Astrocyte of the hippocampus (primary cell): ENCODE measurements around the gene ZNF335.
"Not testable (repeated sequence)": the region's sequence is repeated elsewhere in the genome, so short reads cannot be mapped to it uniquely, and the experiment has no call there.

Source experiments
- DNase-seq: peaks from one replicate; pipeline ENCODE4 v3.0.0; 2011; ENCODE audit warnings: low read depth, low spot score

Gene ZNF335

DNA sequence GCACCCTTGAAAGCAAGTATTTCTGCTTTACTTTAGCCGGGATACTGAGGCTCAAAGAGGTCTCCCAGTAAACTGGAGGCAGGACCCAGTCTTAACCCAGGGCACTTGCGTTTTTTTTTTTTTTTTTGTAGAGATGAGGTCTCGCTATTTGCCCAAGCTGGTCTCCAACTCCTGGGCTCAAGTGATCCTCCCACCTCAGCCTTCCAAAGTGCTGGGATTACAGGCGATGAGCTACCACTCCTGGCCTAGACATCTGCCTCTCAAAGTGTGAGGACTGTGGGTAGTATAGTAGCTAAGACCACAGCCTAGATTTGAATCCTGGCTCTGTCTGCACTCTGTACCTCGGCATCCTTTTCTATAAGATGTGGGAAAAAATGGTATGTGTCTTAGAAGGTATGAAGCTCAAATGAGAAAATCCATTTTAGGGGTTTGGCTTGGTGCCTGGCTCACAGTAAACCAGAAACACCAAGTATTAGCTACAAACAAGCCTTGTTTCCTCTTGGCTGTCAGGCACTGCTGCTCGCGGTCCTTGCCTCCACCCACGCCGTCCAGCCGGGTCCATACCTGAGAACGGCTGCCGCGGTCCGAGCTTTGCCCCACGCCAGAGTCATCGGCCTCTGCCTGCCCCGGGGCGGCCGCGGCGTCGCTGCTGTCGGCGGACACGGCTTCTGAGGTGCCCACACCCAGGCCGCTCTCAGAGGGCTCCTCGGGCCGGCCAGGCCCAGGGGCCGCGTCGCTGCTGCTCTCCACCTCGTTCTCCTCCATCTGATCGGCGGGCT, 1.2 kb downstream of the ZNF335 start:
- peak; percentile 37 for DNase-seq

DNA sequence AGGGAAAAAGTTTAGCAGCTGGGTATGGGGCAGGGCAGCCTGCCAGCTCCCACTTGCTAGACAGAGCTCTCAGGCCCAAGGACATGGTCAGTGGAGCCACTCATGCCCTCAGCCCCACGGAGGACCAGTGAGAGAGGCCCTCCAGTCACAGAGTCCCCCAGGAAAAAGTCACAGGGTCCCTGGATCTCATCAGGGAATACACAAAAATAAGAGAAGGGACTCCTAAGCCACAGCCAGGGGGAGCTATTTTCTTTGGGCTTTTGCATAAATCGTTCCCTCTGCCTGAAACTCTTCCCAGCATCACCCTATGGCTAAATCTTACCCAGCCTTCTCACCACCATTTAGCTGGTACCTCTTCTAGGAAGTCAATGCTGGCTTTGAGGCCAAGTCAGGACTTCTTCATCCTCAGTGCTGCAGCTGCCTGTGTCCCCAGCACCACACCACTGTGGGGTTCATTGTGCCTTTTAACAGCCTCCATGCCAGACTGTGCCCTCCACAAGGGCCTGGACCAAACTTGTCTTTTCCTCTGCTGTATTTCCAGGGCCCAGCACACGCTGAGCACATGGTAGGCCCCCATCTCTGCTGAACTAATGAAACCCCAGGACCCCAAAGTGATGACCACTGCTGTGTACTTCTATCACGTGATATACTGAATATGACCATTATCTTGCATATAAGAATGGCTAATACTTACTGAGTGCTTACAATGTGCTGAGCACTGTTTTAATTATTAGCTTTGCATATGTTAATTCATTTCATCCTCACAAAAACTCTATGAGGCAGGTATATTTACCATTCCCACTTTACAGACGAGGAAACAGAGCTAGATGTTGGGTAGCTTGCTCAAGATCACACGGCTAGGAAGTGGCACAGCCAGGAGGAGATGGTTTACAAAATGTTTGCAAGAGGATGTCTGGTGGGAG, 2.0 kb downstream of the ZNF335 start:
- DNase-seq: peak; percentile 68

DNA sequence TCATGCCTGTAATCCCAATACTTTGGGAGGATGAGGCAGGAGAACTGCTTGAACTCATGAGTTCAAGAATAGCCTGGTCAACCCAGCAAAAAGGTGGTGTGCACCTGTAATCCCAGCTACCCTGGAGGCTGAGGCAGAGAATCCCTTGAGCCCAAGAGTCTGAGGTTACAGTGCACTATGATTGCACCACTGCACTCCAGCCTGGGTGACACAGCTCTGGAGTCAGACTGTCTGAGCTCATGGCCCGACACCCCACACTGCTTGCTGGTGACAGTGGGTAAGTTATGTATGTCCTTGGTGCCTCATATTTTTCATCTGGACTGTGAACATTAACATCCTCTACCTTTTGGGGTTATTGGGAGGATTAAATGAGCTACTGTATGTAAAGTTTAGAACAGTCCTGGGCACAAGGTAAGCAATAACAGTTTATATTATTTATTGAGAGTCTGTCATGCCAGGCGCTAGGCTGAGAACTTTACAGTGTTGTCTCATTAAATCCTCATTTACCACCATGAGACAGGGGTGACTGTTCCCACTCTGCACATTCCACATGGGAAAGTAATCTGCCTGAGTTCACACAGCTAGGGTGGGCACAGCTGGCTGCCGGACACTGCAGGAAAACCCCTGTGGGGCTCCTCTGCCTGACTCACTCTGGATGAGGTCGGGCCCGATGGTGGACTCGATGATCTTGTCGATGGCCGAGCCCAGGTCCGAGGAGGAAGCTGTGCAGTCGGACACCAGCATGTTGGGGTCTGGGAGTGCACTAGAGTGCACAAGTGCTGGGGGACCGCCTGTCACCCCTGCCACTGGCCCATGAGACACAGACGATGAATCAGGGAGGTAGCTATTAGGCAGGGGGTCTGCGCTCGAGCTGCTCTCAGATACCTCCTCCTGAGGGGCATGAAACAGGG, 2.9 kb downstream of the ZNF335 start:
- peak; percentile 39 for DNase-seq

DNA sequence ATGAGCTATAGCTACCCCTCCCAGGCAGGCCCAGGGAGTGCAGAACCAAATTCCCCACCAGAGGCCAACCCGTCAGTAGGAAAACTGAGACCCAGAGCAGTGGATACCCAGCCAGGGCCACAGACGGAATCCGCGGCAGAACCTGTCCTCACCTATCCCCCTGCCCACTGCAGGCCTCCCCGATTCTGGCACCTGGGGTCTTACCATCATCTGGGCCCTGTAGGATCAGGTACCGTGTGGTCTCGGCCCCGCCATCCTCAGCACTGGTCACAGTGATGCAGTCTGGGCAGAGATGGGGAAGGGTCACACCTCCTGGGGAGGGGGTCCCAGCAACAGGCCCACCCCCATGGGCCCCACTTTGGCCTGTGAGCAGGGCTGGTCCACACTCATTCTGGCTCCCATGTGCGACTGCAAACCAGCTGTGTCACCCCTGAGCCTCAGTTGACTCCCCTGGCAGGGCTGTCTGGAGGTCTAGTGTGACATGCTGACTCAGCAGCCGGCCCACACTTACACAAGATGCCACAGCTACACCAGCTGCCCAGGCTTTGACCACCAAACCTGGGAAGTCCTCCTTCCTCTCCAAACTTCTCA, 3.8 kb downstream of the ZNF335 start:
- DNase-seq: no peak

DNA sequence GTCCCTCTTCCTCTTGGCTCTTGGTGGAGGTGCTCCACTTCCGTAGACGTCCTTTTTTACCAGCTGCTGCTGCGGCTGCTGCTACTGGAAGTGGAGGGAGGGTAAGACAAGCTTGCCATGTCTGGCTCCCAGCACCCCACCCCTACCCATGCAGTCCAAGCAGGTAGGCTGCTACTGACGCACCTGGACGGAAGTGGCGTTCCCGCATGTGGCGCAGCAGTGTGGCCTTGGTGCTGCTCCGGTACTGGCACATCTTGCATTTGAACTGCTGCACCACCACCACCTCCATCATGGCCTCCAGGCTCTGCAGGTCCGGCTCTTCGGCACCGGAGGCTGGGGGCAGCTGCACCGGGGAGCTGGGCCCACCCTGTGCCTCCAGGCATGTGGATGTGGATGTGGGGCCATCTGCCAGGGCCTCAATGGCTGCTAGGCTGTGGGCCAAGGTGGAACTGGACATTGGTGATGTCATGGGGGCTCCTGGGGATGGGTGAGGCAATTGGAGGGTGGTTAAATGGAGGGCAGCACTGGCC, 4.4 kb downstream of the ZNF335 start:
- no peak for DNase-seq

DNA sequence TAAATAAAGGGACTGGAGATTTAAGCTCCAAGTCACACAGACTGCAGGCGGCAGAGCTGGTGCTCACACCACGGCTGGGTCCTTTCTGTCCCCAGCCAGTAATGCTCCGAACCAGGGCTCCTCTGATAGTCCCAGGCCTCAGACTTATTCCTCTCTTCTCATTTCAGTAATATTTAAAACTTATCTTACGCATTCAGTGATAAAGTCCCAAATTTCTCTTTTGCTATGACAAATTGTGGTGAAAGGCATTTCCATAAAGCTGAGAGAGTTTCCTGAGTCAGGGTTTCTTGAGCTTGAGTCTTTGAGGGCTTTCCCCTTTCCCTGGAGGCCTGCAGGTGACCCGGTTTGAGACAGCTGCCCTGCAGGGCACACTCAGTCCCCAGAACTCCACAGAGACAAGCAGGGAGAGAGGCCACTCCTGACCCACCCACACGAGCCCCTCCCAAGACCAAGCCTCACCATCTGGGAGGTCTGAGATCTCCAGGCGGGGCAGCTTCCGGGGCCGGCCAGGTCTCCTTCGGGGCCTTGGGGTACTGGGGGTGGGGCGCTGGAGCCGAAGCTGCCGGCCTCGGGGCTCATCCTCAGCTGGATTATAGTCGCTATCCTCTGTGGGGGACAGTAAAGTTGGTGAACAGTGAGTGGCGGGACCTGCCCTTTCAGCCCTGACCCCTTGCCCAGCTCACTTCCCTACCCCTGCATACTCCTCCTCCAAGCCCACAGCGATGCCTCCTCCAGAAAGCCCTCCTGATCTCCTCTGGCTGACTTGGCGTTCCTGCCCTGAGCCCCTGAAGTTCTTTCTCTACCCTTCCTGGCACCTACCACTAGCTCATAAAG, 6.6 kb downstream of the ZNF335 start:
- no peak for DNase-seq

DNA sequence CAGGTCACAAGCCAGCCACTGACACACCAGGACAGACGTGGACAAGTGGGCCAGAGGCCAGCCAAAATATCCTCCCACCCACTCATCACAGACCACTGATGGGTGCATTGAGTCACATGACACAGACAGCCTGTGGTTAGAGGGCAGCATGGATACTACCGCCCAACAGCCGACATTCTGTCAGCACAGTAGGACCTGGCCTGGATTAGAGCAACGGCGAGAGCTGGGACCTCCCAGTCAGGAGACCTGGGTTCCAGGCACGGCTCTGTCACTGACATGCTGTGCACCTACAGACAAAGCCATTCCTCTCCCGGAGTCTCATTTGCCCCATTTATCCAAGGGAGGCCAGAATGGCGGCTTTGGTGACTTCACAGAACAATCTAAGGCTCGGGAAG, 8.0 kb downstream of the ZNF335 start:
- no peak for DNase-seq

DNA sequence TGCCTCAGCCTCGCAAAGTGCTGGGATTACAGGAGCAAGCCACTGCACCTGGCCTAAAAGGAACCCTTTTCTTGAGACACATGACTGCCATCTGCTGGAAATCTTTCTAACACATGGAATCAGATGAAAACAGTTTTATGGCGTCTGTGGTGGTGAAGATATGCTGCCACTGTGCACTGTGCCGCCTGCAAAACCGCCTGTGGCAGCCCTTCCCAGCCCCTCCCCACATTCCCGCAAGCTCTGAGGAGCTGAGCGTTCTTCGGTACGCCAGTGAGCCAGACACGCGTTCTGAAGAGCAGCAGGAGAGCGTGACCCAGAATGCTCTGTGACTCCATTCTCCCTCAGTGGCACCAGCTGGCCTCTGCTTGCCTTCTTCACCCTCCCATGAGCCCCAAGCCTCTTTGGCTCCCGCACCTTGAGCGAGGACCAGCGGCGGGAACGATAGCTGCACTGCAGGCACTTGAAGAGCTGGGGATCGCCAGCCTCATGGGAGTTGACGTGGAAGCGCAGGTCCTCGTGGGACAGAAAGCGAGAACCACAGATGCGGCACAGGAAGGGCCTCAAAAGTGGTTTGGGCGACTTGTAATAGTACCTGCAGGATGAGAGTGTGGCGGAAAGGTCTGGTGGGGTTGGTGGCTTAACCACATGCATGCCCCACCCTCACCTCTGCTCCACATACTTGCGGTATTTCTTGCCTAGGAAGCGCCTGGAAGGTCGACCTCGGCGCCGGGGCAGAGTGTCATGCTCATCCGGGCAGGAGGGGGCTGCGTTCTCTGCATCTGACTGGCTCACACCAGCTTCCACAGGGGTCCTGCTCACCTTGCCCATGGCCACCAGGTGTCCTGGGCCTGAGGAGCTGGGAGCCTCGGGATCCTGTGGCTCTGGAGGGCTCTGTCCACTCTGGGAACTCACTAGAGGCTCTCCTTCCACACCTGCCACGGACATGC, 8.7 kb downstream of the ZNF335 start:
- peak; percentile 53 for DNase-seq

DNA sequence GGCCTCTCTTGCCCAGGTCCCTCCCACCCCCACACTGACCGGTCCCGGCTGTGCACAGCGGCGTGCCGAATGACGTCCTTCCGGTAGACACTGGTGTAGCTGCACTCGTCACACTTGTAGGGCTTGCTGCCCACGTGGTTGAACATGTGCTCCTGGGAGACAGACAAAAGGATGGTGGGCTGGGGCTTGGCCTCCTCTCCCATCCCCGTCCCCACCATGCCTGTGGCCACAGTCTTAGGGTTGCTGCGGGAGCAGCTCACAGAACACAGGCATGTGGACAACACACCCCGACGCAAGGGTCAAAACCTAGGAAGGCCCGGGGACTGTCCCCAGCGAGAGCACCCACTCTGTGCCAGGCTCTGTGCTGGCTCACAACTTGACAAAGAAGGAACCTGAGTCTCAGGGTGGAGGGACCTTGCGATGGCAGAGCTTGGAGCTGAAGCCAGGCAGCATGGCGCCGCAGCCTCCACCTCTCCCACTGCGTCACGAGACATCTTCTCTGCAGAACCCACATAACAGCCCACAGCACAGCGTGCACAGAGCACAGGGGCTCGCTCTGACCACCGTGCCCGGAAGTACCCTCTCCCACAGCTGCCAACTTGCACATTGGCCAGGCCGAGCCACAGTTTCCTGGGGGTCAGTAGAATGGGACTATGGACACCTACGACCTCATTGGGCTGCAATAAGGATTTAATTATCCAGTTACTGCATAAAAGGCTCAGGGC, 9.8 kb downstream of the ZNF335 start:
- no peak for DNase-seq

DNA sequence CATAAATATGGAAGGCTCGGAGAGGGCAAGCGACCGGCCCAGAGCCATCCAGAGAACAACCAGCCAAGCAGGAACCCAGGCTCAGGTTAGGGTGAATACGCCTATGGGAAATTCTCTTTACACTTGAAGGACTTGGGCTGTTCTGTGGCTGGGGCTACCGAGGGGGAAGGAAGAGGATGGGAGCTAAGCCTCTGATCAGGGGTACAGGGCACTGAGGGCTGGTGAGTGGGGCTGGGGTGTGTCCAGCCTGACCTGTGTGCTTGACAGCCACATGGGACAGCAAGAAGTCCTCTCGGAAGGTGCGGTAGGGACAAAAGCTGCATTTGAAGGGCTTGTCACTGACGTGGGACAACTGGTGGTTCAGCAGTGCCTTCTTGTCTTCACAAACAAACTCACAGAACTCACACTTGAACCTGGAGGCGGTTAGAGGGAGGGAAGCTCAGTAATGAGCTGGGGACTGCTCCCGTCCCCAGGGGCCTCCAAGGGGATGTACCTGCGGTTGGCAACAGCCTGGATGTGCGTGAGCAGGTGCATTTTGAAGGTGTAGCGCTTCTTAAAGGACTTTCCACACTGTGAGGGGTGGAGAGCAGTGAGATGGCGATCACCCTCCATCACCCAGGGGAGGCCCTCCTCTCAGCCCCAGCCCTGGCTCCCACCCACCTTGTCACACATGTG, 11.9 kb downstream of the ZNF335 start:
- no peak for DNase-seq

DNA sequence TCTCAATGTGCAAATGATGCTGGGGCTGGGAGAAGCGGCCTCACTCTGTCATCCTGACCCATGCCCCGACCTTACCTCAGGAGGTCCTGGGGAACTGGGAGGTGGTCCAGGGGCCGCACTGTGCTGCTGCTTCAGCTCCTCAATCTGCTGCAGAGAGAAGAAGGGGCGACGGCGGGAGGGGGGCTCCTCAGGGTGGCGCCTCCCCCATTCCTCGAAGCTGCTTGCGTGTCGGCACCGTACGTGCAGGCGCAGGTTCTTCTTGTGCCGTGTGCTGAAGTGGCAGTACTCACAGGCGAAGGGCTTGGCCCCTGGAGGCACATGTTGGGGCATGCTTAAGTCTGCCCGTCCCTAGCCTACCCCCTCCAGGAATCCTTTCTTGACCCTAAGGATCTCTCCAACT, 12.9 kb downstream of the ZNF335 start:
- DNase-seq: no peak

DNA sequence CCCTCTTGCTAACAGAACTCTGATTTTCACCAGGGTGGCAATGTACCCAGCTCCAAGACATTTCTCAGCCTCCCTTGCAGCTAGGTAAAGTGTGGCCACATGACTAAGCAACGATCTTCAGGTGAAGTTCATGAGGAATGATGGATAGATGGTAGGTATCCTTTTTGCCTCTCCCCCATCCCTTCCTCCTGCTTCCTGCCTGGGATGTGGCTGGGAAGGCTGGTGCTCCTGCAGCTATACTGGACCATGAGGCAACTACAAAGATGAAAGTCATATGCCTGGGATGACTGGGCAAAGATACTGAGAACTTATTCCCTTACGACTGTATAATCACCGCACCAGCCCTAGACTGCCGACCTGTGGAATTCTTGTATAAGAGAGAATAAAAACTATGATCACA, 13.4 kb downstream of the ZNF335 start:
- no peak for DNase-seq

DNA sequence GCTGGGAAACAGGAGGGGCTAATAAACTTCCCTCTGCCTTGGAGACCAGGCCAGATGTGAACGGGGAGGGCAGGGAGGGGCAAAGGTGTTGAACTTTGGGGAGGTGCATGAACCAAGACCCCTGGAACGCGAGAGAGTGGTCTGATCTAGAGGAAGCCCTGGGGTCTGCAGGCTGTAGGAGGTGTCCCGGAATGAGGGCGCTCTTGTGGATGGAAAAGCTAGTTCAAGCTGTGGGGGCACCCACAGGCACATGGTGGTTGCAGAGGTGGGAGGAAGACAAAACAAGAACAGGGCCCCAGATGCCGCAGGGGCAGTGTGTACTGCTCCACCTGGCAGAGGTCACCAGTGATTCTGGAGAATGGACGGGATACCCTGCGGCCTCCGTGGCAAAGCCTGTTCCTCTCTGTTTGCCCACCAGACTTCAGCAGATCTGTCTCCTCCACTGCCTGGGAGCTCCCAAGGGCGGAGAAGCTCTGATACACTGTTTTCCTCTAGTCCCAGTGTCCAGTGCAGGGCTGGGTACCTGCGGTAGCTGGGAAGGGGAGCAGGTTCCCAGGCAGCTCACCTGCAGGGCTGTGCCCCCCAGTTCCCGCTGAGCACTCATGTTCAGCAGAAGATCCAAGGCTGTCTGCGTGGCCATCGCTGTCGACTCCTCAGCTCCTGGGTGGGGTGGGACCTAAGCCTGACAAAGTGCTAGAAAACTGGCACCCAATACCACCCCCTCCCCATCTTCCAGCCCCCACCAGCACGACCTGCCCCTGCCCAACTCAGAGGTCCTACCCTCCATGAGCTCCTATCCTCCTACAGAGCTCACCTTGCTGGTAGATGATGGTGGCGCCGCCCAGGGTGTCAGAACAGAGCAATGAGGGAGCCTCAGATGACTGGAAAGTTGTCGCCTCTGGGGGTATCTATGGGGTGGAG, 14.7 kb downstream of the ZNF335 start:
- no peak for DNase-seq

DNA sequence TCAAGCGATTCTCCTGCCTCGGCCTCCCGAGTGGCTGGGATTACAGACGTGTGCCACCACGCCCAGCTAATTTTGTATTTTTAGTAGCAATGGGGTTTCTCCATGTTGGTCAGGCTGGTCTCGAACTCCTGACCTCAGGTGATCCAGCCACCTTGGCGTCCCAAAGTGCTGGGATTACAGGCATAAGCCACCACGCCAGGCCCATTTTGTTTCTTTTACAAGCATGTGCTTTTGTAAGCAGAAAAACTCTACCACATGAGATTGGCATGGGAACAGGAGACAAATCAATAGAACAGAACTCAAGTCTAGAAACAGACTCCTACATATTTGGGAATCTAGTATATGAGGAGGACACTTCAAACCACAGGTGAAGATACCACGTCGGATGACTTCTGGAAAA, 15.7 kb downstream of the ZNF335 start:
- not testable (repeated sequence) for DNase-seq

DNA sequence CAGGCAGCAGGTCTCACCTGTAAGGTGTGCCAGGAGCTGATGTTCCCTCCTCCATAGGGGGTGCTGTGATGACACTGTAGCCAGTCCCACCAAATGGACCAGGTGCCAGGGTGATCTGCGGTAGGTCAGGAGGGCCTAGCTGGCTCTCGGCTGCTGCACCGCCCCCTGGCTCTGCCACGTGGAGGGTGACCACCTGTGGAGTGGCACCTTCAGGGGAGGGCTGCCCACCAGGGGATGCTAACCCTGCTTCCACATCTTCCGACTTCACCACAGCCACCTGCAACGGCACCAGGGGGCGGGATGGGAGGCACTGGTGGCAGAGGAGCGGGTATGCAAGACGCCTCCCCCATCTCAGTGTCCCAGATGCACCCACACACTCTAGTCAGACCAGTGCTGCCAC, 18.3 kb downstream of the ZNF335 start:
- DNase-seq: no peak

DNA sequence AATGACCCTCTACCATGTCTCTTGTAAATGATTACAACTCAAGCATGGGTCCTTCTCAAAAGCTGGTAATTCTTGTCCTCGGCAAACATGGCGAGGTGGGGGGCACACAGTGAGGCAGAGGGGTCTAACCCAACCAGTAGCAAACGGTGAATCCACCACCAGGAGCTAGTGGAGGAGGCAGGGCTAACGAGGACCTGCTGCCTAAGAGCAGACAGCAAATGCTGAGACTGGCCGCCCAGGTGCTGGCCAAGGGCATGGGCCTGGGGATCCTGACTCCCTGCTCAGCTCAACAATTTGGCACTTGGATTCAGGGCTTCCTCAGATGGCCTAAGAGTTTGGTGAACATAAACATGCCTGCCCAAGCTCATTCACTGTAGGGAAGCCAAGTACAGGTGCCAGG, 19.1 kb downstream of the ZNF335 start:
- no peak for DNase-seq
